HG03354 (cell line): ENCODE results near the gene UROC1.

Source experiments
- ATAC-seq: cut with Tn5 transposase; IDR thresholded peaks from one replicate; pipeline ENCODE4 v1.9.1; 2021; ENCODE audit warnings: mild to moderate bottlenecking; ENCODE audit not compliant: unreplicated experiment, poor library complexity, severe bottlenecking

UROC1 gene

GRCh38 chr3:126500016-126500415, 17.6 kb downstream of the UROC1 start:
- no peak for ATAC-seq

- no peak for ATAC-seq
Measured at GRCh38 chr3:126499401-126499800, 18.2 kb downstream of the UROC1 start.

- ATAC-seq, result no peak
Measured at GRCh38 chr3:126498929-126499328, 18.6 kb downstream of the UROC1 start.

- ATAC-seq, result no peak
Measured at GRCh38 chr3:126498461-126498860, 19.1 kb downstream of the UROC1 start.

- no peak for ATAC-seq
Measured at GRCh38 chr3:126497956-126498355, 19.6 kb downstream of the UROC1 start.

- no peak for ATAC-seq
Measured at GRCh38 chr3:126496894-126497850, 20.4 kb downstream of the UROC1 start.

- ATAC-seq, result no peak
Measured at GRCh38 chr3:126495786-126496185, 21.8 kb downstream of the UROC1 start.

GRCh38 chr3:126494970-126495230, 22.7 kb downstream of the UROC1 start:
- ATAC-seq, result no peak

GRCh38 chr3:126494204-126494969, 23.2 kb downstream of the UROC1 start:
- no peak for ATAC-seq

- no peak for ATAC-seq
Measured at GRCh38 chr3:126493739-126494138, 23.8 kb downstream of the UROC1 start.

- no peak for ATAC-seq
Measured at GRCh38 chr3:126493051-126493450, 24.5 kb downstream of the UROC1 start.

- no peak for ATAC-seq
Measured at GRCh38 chr3:126491221-126492013, 26.2 kb downstream of the UROC1 start.

GRCh38 chr3:126490619-126491018, 27.0 kb downstream of the UROC1 start:
- no peak for ATAC-seq

GRCh38 chr3:126488886-126489569, 28.5 kb downstream of the UROC1 start:
- ATAC-seq, result no peak

- ATAC-seq, result no peak
Measured at GRCh38 chr3:126488185-126488584, 29.4 kb downstream of the UROC1 start.

- no peak for ATAC-seq
Measured at GRCh38 chr3:126487151-126487771, 30.3 kb downstream of the UROC1 start.

- ATAC-seq, result no peak
Measured at GRCh38 chr3:126486360-126486847, 31.2 kb downstream of the UROC1 start.

- no peak for ATAC-seq
Measured at GRCh38 chr3:126485956-126486355, 31.6 kb downstream of the UROC1 start.
